PFSK-1 (cell line): Measurements from ENCODE around the gene RDX.

Source experiments
- FOXP2 ChIP-seq: optimal IDR thresholded peaks from 2 replicates; pipeline ENCODE3; 2011; ENCODE audit warnings: borderline replicate concordance, control low read depth, inconsistent platforms; ENCODE audit not compliant: insufficient read depth; ENCODE audit errors: extremely low read length, extremely low read depth
- POLR2AphosphoS5 ChIP-seq: IDR thresholded peaks from 2 replicates; pipeline ENCODE4 v1.6.1; 2012; ENCODE audit warnings: low read depth, mild to moderate bottlenecking, control low read depth, low read length, moderate library complexity
- SIN3A ChIP-seq: IDR thresholded peaks from 2 replicates; pipeline ENCODE4 v1.6.1; 2012; ENCODE audit warnings: mild to moderate bottlenecking, low read length, moderate library complexity, borderline replicate concordance; ENCODE audit not compliant: insufficient read depth
- TAF1 ChIP-seq: IDR thresholded peaks from 2 replicates; pipeline ENCODE4 v1.6.1; 2012; ENCODE audit warnings: low read length, control low read depth, borderline replicate concordance; ENCODE audit not compliant: insufficient read depth
- TF ChIP-seq, protein P1 (sequence below), 2 experiments: IDR thresholded peaks; 2 replicates each; pipeline versions ENCODE4 v1.6.1 to v1.8.0; 2011 to 2012; ENCODE audit warnings: low read depth in 2 of 2, low read length in 2 of 2, control low read depth in 1 of 2, inconsistent platforms in 1 of 2, mild to moderate bottlenecking in 1 of 2, moderate library complexity in 1 of 2; ENCODE audit not compliant: insufficient read depth in 1 of 2

RDX gene

DNA sequence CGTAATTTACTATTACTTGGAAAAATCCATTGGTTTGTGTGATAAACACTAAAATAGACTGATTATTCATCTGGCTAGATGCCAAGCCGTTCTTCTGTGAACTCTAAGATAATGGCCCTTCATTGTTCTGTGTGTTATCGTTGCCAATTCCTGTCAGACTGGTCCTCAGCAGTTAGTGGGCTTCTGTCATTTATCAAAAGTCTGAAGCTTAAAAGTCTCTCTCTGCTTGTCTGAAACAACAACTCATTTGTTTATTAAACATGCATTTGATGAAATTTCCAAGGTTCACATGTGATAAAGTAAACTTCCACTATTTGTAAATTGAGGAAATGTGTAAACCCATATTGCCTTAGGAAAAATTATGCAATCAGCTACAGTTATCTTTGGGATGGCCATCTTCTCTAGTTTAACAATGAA is 21.1 kb upstream of the RDX start:
- no peak for TF ChIP-seq SIN3A
- no peak for TF ChIP-seq TAF1
- no peak for TF ChIP-seq POLR2AphosphoS5
- TF ChIP-seq FOXP2, result no peak
- TF ChIP-seq, protein P1, sequence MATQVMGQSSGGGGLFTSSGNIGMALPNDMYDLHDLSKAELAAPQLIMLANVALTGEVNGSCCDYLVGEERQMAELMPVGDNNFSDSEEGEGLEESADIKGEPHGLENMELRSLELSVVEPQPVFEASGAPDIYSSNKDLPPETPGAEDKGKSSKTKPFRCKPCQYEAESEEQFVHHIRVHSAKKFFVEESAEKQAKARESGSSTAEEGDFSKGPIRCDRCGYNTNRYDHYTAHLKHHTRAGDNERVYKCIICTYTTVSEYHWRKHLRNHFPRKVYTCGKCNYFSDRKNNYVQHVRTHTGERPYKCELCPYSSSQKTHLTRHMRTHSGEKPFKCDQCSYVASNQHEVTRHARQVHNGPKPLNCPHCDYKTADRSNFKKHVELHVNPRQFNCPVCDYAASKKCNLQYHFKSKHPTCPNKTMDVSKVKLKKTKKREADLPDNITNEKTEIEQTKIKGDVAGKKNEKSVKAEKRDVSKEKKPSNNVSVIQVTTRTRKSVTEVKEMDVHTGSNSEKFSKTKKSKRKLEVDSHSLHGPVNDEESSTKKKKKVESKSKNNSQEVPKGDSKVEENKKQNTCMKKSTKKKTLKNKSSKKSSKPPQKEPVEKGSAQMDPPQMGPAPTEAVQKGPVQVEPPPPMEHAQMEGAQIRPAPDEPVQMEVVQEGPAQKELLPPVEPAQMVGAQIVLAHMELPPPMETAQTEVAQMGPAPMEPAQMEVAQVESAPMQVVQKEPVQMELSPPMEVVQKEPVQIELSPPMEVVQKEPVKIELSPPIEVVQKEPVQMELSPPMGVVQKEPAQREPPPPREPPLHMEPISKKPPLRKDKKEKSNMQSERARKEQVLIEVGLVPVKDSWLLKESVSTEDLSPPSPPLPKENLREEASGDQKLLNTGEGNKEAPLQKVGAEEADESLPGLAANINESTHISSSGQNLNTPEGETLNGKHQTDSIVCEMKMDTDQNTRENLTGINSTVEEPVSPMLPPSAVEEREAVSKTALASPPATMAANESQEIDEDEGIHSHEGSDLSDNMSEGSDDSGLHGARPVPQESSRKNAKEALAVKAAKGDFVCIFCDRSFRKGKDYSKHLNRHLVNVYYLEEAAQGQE (IDR thresholded peaks at IDR 0.05; ENCODE audit: insufficient read depth in 1 of 2, low read depth in 2 of 2, low read length in 2 of 2), result no peak

DNA sequence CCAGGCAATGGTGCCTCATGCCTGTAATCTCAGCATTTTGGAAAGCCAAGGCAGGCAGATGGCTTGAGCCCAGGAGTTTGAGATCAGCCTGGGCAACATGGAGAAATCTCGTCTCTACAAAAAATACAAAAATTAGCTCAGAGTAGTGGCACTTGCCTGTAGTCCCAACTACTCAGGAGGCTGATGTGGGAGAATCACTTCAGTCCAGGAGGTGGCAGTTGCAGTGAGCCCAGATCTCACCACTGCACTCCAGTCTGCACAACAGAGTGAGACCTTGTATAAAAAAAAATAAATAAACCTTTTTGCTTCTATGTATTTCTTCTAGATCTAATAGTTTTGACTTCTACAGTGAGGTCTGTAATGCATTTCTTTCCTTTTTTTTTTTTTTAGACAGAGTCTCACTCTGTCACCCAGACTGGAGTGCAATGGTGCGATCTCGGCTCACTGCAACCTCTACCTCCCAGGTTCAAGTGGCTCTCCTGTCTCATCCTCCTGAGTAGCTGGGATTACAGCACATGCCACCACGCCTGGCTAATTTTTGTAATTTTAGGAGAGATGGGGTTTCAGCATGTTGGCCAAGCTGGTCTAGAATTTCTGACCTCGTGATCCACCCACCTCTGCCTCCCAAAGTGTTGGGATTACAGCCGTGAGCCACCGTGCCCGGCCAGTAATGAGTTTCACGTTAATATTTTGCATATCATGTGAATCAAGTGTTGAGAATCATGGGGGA is 18.1 kb upstream of the RDX start:
- no peak for TF ChIP-seq TAF1
- TF ChIP-seq, protein P1 (IDR thresholded peaks at IDR 0.05; ENCODE audit: insufficient read depth in 1 of 2, low read depth in 2 of 2, low read length in 2 of 2), result no peak
- TF ChIP-seq FOXP2, result no peak
- no peak for TF ChIP-seq POLR2AphosphoS5
- TF ChIP-seq SIN3A, result no peak

DNA sequence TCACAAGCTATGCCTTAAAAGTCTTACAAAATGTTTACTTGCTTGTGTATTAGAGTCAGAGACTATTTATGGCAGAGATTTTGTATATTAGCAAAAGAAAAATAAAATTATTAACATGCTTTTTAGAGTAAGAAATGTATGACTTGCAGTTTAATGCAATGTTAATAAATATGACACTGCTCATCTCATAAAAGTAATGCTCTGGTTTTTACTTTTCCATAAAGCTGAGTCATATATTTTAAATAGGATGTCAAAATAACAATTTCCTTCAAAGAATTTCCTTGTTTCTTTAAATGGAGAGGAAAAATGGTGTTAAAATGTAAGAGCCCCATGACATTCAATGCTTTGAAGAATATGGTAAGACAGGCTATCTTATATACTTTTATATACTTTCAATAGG is 16.3 kb upstream of the RDX start:
- TF ChIP-seq POLR2AphosphoS5 (no peak), TAF1 (no peak), FOXP2 (no peak), SIN3A (no peak)
- TF ChIP-seq, protein P1 (IDR thresholded peaks at IDR 0.05; ENCODE audit: insufficient read depth in 1 of 2, low read depth in 2 of 2, low read length in 2 of 2), result no peak

DNA sequence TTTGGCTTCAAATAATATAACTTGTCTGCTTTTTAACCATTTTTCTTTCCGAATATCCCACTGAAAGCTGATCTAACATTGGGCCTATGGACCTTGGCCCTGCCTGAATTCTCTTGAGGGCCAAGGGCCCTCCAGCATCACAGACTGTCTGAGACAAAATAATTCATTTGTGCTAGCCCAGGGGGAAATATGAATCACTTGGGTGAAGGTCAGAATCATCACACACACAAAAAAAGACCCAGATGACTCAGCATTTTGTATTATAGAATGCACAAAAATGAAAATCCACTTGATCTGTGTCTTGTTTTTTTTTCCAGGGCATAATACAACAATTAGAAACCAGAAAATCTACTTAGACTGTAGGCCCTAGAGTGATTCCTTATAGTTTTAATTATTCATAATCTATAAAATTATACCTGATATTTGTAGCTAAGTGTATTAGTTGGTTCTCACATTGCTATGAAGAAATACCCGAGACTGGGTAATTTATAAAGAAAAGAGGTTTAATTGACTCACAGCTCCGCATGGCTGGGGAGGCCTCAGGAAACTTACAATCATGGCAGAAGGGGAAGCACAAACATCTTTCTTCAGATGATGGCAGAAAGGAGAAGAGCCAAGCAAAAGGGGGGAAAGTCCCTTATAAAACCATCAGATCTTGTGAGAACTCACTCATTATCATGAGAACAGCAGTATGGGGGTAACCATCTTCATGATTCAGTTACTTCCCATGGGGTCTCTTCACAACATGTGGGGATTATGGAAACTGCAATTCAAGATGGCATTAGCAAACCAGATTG is 15.6 kb upstream of the RDX start:
- TF ChIP-seq, protein P1 (IDR thresholded peaks at IDR 0.05; ENCODE audit: insufficient read depth in 1 of 2, low read depth in 2 of 2, low read length in 2 of 2), result no peak
- TF ChIP-seq POLR2AphosphoS5 (no peak), SIN3A (no peak), TAF1 (no peak), FOXP2 (no peak)
